ENCODE results near the gene AJAP1. TPM values are rescaled to one million over a fixed set of nuclear protein-coding genes. Genes with fewer than 3 reads are reported as not detected.
A peak's percentile ranks its signal among the peaks of the same experiment; 100 is the strongest.

AJAP1 gene
- total RNA-seq, 8 experiments from 2014 or later: 0.10 to 5.4 (median 2.8) TPM; not detected in 1

GRCh38 chr1:4654764-4655673, 610 bp downstream of the AJAP1 start:
- H3K4me3 ChIP-seq: peak overlapping the region; percentile 31 to 59 (median 49)
- no peak for ATAC-seq (replicated peaks in 6 of 8)

GRCh38 chr1:4655674-4656532, 1.5 kb downstream of the AJAP1 start:
- Histone ChIP-seq H3K4me1 (replicated peaks in 1 of 2) (peaks cover 26 to 39% of the 10 kb centered on the region in 2 donors), H3K27ac (no peak overlapping the region), H3K4me3 (peak overlapping the region; percentile 31 to 59 (median 49))
- in situ Hi-C loops (cut with MboI; ENCODE audit: low pct_unique_long_range_greater_than_20kb in 2 of 9, low sequenced_read_pairs in 9 of 9, unreplicated experiment in 9 of 9): loop anchor here in 1 of 9 experiments (25.0 kb wide), 2 partner anchors 156 to 744 kb away; partner anchors contain the start of gene C1orf174
- WGBS, 10 experiments: 3 to 100% (median 22%) methylated on average over 1 to 18 of the region's 78 CpGs; no CpG with 5 or more reads in 7 of the 10 experiments
- peak in 7 of 8 experiments; percentile 36 to 69 (median 63) for ATAC-seq (replicated peaks in 6 of 8)

More at GRCh38 chr1:4654764-4655673, 610 bp downstream of the AJAP1 start:
- H3K4me1 ChIP-seq (replicated peaks in 1 of 2): peaks cover 26 to 31% of the 10 kb centered on the region in 2 donors
- 0 to 86% (median 41%) methylated on average over 2 to 50 of the region's 142 CpGs; no CpG with 5 or more reads in 5 of the 10 experiments for WGBS, 10 experiments
- in situ Hi-C loops (cut with MboI; ENCODE audit: low pct_unique_long_range_greater_than_20kb in 2 of 9, low sequenced_read_pairs in 9 of 9, unreplicated experiment in 9 of 9): loop anchor here in 1 of 9 experiments (25.0 kb wide), 2 partner anchors 157 to 743 kb away; partner anchors contain the start of gene C1orf174
- H3K27ac ChIP-seq: no peak overlapping the region

GRCh38 chr1:4656533-4657140, 2.2 kb downstream of the AJAP1 start:
- ATAC-seq (replicated peaks in 6 of 8): peak in 2 of 8 experiments; percentile 5 to 10
- WGBS, 10 experiments: 12 to 78% (median 40%) methylated on average over 1 to 16 of the region's 17 CpGs; no CpG with 5 or more reads in 2 of the 10 experiments
- peaks cover 26 to 40% of the 10 kb centered on the region in 2 donors for H3K4me1 ChIP-seq (replicated peaks in 1 of 2)
- peak overlapping the region; percentile 31 to 59 (median 49) for H3K4me3 ChIP-seq
- in situ Hi-C loops (cut with MboI; ENCODE audit: low pct_unique_long_range_greater_than_20kb in 2 of 9, low sequenced_read_pairs in 9 of 9, unreplicated experiment in 9 of 9): loop anchor here in 1 of 9 experiments (25.0 kb wide), 2 partner anchors 156 to 744 kb away; partner anchors contain the start of gene C1orf174
- H3K27ac ChIP-seq: no peak overlapping the region

- Histone ChIP-seq H3K4me3 (peak overlapping the region in 2 of 5 donors; percentile 53 to 59), H3K4me1 (replicated peaks in 1 of 2) (peaks cover 26 to 40% of the 10 kb centered on the region in 2 donors), H3K27ac (no peak overlapping the region)
- in situ Hi-C loops (cut with MboI; ENCODE audit: low pct_unique_long_range_greater_than_20kb in 2 of 9, low sequenced_read_pairs in 9 of 9, unreplicated experiment in 9 of 9): loop anchor here in 1 of 9 experiments (25.0 kb wide), 2 partner anchors 155 to 745 kb away; partner anchors contain the start of gene C1orf174
- WGBS, 10 experiments: 0 to 100% (median 24%) methylated on average over 1 to 9 of the region's 9 CpGs
- no peak for ATAC-seq (replicated peaks in 6 of 8)
These were observed 2.9 kb downstream of the AJAP1 start for GRCh38 chr1:4657244-4657789.

GRCh38 chr1:4657960-4658541, 3.6 kb downstream of the AJAP1 start:
- Histone ChIP-seq H3K4me3 (peak overlapping the region in 3 of 5 donors; percentile 13 to 19 (median 19)), H3K4me1 (replicated peaks in 1 of 2) (peaks cover 26 to 38% of the 10 kb centered on the region in 2 donors), H3K27ac (peak overlapping the region; percentile 14 to 26)
- ATAC-seq (replicated peaks in 6 of 8): peak in 4 of 8 experiments; percentile 31 to 49 (median 38)
- in situ Hi-C loops (cut with MboI; ENCODE audit: low pct_unique_long_range_greater_than_20kb in 2 of 9, low sequenced_read_pairs in 9 of 9, unreplicated experiment in 9 of 9): loop anchor here in 1 of 9 experiments (25.0 kb wide), 2 partner anchors 154 to 746 kb away; partner anchors contain the start of gene C1orf174
- 0 to 71% (median 26%) methylated on average over 1 to 17 of the region's 24 CpGs; no CpG with 5 or more reads in 4 of the 10 experiments for WGBS, 10 experiments

- peak overlapping the region; percentile 14 to 26 for H3K27ac ChIP-seq
- 0 to 41% (median 4%) methylated on average over 1 to 12 of the region's 16 CpGs; no CpG with 5 or more reads in 1 of the 10 experiments for WGBS, 10 experiments
- peak in 6 of 8 experiments; percentile 25 to 44 (median 31) for ATAC-seq (replicated peaks in 6 of 8)
- peak overlapping the region in 3 of 5 donors; percentile 13 to 19 (median 19) for H3K4me3 ChIP-seq
- in situ Hi-C loops (cut with MboI; ENCODE audit: low pct_unique_long_range_greater_than_20kb in 2 of 9, low sequenced_read_pairs in 9 of 9, unreplicated experiment in 9 of 9): loop anchor here in 1 of 9 experiments (25.0 kb wide), 2 partner anchors 153 to 747 kb away; partner anchors contain the start of gene C1orf174
- peaks cover 26 to 38% of the 10 kb centered on the region in 2 donors for H3K4me1 ChIP-seq (replicated peaks in 1 of 2)
These were observed 4.5 kb downstream of the AJAP1 start for GRCh38 chr1:4658643-4659628.

GRCh38 chr1:4660917-4661594, 6.6 kb downstream of the AJAP1 start:
- in situ Hi-C loops (cut with MboI; ENCODE audit: low pct_unique_long_range_greater_than_20kb in 2 of 9, low sequenced_read_pairs in 9 of 9, unreplicated experiment in 9 of 9): loop anchor here in 1 of 9 experiments (25.0 kb wide), 2 partner anchors 151 to 749 kb away; partner anchors contain the start of gene C1orf174
- peaks cover 25 to 38% of the 10 kb centered on the region in 2 donors for H3K4me1 ChIP-seq (replicated peaks in 1 of 2)
- no peak for ATAC-seq (replicated peaks in 6 of 8)
- no peak overlapping the region for H3K27ac ChIP-seq
- H3K4me3 ChIP-seq: no peak overlapping the region
- 0 to 88% (median 48%) methylated on average over 1 to 4 of the region's 4 CpGs; no CpG with 5 or more reads in 3 of the 10 experiments for WGBS, 10 experiments

- 0 to 100% (median 43%) methylated on average over 1 to 2 of the region's 2 CpGs for WGBS, 10 experiments
- Histone ChIP-seq H3K4me3 (no peak overlapping the region), H3K4me1 (replicated peaks in 1 of 2) (peaks cover 21 to 38% of the 10 kb centered on the region in 2 donors), H3K27ac (no peak overlapping the region)
- in situ Hi-C loops (cut with MboI; ENCODE audit: low pct_unique_long_range_greater_than_20kb in 2 of 9, low sequenced_read_pairs in 9 of 9, unreplicated experiment in 9 of 9): loop anchor here in 1 of 9 experiments (25.0 kb wide), 2 partner anchors 151 to 749 kb away; partner anchors contain the start of gene C1orf174
- no peak for ATAC-seq (replicated peaks in 6 of 8)
These were observed 7.1 kb downstream of the AJAP1 start for GRCh38 chr1:4661595-4661917.

- no peak for ATAC-seq (replicated peaks in 6 of 8)
- 31 to 83% (median 63%) methylated on average over 1 to 13 of the region's 13 CpGs for WGBS, 10 experiments
- peaks cover 20 to 32% of the 10 kb centered on the region in 2 donors for H3K4me1 ChIP-seq (replicated peaks in 1 of 2)
- in situ Hi-C loops (cut with MboI; ENCODE audit: low pct_unique_long_range_greater_than_20kb in 2 of 9, low sequenced_read_pairs in 9 of 9, unreplicated experiment in 9 of 9): loop anchor here in 1 of 9 experiments (25.0 kb wide), 2 partner anchors 150 to 750 kb away; partner anchors contain the start of gene C1orf174
- H3K4me3 ChIP-seq: no peak overlapping the region
- no peak overlapping the region for H3K27ac ChIP-seq
These were observed 7.8 kb downstream of the AJAP1 start for GRCh38 chr1:4662168-4662567.

- Histone ChIP-seq H3K4me1 (replicated peaks in 1 of 2) (peaks cover 20 to 30% of the 10 kb centered on the region in 2 donors), H3K4me3 (no peak overlapping the region), H3K27ac (no peak overlapping the region)
- WGBS, 10 experiments: 29 to 90% (median 55%) methylated on average over 2 to 6 of the region's 7 CpGs; no CpG with 5 or more reads in 5 of the 10 experiments
- in situ Hi-C loops (cut with MboI; ENCODE audit: low pct_unique_long_range_greater_than_20kb in 2 of 9, low sequenced_read_pairs in 9 of 9, unreplicated experiment in 9 of 9): loop anchor here in 1 of 9 experiments (25.0 kb wide), 2 partner anchors 150 to 750 kb away; partner anchors contain the start of gene C1orf174
- ATAC-seq (replicated peaks in 6 of 8): no peak
These were observed 8.3 kb downstream of the AJAP1 start for GRCh38 chr1:4662723-4663122.
